ENCODE results near the gene TSHZ2. TPM values are rescaled to one million over a fixed set of nuclear protein-coding genes. Genes with fewer than 3 reads are reported as not detected.

TSHZ2 gene
- total RNA-seq, 2 experiments from 2014 or later: 8.1 to 9.2 TPM

DNA sequence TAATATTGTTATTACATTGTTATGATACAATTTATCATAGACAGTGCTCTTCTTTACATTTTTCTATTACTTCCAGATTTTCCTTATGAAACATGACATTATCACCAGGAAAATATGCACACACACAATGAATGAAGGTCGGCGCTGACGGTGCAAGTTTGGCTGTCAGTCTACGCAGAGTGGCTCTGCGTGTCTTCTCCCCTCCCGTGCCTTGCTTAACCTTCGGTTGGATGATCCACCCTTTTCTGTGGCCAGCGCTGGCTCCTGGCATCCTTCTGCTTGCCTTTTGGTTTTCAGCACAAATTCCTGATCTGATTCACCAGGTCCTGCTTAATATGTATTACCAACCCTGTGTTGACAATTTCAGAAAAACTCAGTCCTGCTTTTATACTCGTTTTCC is 157.4 kb downstream of the TSHZ2 start:
- ChIA-PET CTCF (interaction anchor here (1.0 kb wide), 1 partner anchor 24 kb away, joined by 3 read pairs; no protein-coding TSS in a partner anchor), POLR2A (no interaction called here)
- DNase-seq: no peak
- Mint-ChIP-seq H3K27ac (no peak overlapping the region), H3K4me3 (no peak overlapping the region), H3K4me1 (peaks cover 15% of the 10 kb centered on the region), H3K36me3 (ENCODE audit: low read depth) (no peaks in the 10 kb centered on the region), H3K9me3 (no peaks in the 10 kb centered on the region), H3K27me3 (peaks cover 1% of the 10 kb centered on the region)

DNA sequence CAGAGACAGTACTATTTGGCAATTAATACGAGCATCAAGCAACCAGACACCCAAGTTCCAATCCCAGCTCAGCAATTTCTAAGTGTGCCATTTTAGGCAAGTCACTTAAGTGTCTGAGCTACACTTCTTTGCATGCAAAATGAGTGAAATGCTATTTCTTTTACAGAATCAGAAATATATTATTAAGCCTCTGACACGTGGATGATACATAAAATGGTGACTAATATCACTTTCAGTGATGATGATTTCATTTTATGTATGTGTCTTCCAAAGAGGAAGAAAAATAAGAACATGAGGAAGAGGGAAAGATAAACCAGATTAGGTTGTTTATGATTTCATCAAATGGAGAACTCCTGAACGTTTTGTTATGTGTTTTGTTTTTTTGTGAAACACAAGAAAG is 158.6 kb downstream of the TSHZ2 start:
- ChIA-PET CTCF (no interaction called here), POLR2A (no interaction called here)

GRCh38 chr20:53133125-53133524 is 161.0 kb downstream of the TSHZ2 start:
- H3K36me3 Mint-ChIP-seq (ENCODE audit: low read depth): no peaks in the 10 kb centered on the region
- peaks cover 15% of the 10 kb centered on the region for H3K4me1 Mint-ChIP-seq
- DNase-seq: no peak
- H3K27ac Mint-ChIP-seq: no peak overlapping the region
- H3K27me3 Mint-ChIP-seq: peaks cover 1% of the 10 kb centered on the region
- ChIA-PET POLR2A (no interaction called here), CTCF (no interaction called here)
- no peak overlapping the region for H3K4me3 Mint-ChIP-seq
- no peaks in the 10 kb centered on the region for H3K9me3 Mint-ChIP-seq

More for the DNA sequence above, 158.6 kb downstream of the TSHZ2 start:
- H3K27ac Mint-ChIP-seq: no peak overlapping the region
- H3K9me3 Mint-ChIP-seq: no peaks in the 10 kb centered on the region
- no peak overlapping the region for H3K4me3 Mint-ChIP-seq
- H3K36me3 Mint-ChIP-seq (ENCODE audit: low read depth): no peaks in the 10 kb centered on the region
- DNase-seq: no peak
- peaks cover 1% of the 10 kb centered on the region for H3K27me3 Mint-ChIP-seq
- peaks cover 15% of the 10 kb centered on the region for H3K4me1 Mint-ChIP-seq

GRCh38 chr20:53133628-53134027 is 161.5 kb downstream of the TSHZ2 start:
- peaks cover 1% of the 10 kb centered on the region for H3K27me3 Mint-ChIP-seq

DNA sequence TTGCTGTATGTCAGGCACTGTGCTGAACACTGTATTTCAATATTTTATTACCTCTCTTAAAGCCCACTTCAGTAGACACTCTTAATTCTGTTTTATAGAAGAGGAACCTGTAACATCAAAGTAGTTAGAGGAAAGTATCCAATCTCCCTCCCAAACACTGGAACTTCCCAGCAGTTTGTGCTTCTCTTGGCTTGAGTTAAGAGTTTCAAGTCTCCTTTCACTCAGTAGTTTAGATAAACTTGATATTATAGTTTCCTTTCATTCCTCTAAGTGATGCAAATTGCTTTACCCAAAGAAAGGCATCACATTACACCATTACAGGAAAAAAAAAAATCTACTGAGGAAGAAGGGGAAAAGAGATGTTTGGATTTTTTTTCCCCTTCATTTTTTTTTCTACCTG is 164.3 kb downstream of the TSHZ2 start:
- Mint-ChIP-seq H3K4me3 (no peak overlapping the region), H3K27me3 (peaks cover 1% of the 10 kb centered on the region), H3K9me3 (no peaks in the 10 kb centered on the region), H3K36me3 (ENCODE audit: low read depth) (no peaks in the 10 kb centered on the region), H3K4me1 (peaks cover 23% of the 10 kb centered on the region), H3K27ac (no peak overlapping the region)
- ChIA-PET POLR2A (no interaction called here), CTCF (interaction anchor here (0.7 kb wide), 1 partner anchor 17 kb away, joined by 4 read pairs; no protein-coding TSS in a partner anchor)
- no peak for DNase-seq

More at GRCh38 chr20:53133628-53134027, 161.5 kb downstream of the TSHZ2 start:
- Mint-ChIP-seq H3K27ac (no peak overlapping the region), H3K36me3 (ENCODE audit: low read depth) (no peaks in the 10 kb centered on the region), H3K9me3 (no peaks in the 10 kb centered on the region), H3K4me1 (peaks cover 19% of the 10 kb centered on the region), H3K4me3 (no peak overlapping the region)
- CTCF ChIA-PET: no interaction called here
- no peak for DNase-seq
- POLR2A ChIA-PET: no interaction called here

DNA sequence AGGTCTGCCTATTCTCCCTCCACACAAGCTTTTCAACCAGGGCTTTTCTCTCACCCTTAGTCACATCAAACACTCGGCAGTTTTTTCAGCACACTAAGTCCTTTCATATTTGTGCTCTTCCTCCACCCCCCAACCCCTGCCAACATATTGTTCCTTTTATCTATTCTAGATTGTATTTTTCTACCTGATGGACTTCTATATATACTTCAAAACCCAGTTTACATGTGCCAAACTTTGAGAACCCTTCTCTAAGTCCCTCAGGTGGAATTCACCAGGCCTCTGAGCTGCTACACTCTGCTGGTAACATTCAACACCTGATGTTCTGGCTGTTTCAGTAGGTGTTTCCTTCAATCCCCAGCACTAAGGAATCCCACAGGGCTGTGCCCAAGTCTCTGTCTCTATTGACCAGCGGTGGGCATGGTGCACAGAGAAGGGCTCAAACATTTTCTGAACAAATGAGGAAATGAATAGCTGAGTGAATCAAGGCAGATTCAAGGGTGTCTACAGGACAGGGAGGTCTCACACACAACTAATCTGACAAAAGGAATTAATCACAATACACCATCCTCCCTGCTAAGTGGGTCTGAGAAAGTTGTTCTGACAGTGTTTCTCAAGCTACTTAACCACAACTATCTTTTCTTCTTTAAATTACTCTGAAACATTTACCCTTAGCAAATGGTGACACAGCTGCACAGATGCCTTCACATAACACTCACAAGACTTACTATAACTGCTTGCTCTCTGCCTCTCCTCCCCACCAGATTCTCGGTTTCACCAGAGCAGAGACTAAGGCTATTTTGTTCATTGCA is 166.5 kb downstream of the TSHZ2 start:
- peaks cover 6% of the 10 kb centered on the region for H3K9me3 Mint-ChIP-seq
- no peak overlapping the region for H3K4me3 Mint-ChIP-seq
- H3K27ac Mint-ChIP-seq: peak overlapping the region; percentile 55
- no peak for DNase-seq
- ChIA-PET POLR2A (no interaction called here), CTCF (interaction anchor here (0.6 to 2.0 kb wide), 4 partner anchors 8 to 244 kb away, joined by 3 to 9 read pairs (median 5); no protein-coding TSS in a partner anchor)
- peaks cover 2% of the 10 kb centered on the region for H3K36me3 Mint-ChIP-seq (ENCODE audit: low read depth)
- H3K4me1 Mint-ChIP-seq: peaks cover 17% of the 10 kb centered on the region
- no peaks in the 10 kb centered on the region for H3K27me3 Mint-ChIP-seq

- Mint-ChIP-seq H3K27me3 (no peaks in the 10 kb centered on the region), H3K36me3 (ENCODE audit: low read depth) (peaks cover 2% of the 10 kb centered on the region), H3K27ac (no peak overlapping the region), H3K9me3 (peaks cover 6% of the 10 kb centered on the region), H3K4me3 (no peak overlapping the region), H3K4me1 (peaks cover 26% of the 10 kb centered on the region)
- DNase-seq: no peak
- ChIA-PET POLR2A (no interaction called here), CTCF (interaction anchor here (0.6 kb wide), 1 partner anchor 68 kb away, joined by 3 read pairs; no protein-coding TSS in a partner anchor)
These were observed 169.3 kb downstream of the TSHZ2 start for GRCh38 chr20:53141201-53142050.

DNA sequence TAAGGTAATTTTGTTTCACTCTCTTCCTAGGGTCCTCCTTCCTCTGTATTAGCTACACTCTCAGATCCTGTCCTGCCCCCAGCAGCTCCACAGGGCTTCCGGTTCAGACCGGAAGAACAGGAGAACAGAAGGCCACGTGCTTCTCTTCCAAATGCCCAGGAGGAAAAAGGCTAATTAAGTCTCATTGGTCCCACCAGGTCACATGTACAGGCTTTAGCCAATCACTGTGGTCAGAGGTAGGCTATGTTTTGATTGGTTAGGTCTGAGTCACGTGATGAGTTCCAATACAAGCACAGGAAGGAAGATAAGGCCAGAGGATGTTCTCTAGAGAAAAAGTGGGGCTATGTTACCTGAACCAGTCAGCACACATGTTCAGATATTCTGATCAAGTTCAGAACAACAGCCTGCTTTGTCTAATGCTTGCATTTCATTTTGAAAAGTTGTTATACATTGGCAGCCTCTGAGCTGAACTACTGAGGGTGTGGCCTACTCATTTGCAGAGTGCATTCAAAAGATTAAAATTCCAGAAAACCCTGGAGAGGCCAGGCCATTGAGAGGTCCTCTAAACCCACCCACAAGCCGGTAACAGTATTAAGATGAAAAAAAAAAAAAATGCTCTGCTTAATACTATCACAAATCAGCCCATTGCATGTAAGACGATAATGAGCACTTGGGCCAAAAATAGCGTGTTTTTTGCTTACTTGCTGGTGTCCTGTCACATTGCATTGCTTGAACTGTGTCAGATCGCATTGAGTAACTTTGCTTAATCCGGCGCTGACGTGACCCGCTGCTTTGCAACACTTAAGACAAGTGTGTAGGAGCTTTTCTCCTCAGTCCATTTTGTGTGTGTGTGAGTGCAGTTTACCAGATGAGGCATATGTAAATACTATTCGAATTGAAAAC is 170.3 kb downstream of the TSHZ2 start:
- POLR2A ChIA-PET: no interaction called here
- H3K36me3 Mint-ChIP-seq (ENCODE audit: low read depth): peaks cover 2% of the 10 kb centered on the region
- H3K9me3 Mint-ChIP-seq: peaks cover 6% of the 10 kb centered on the region
- peaks cover 31% of the 10 kb centered on the region for H3K4me1 Mint-ChIP-seq
- no peaks in the 10 kb centered on the region for H3K27me3 Mint-ChIP-seq
- no peak overlapping the region for H3K4me3 Mint-ChIP-seq
- no peak overlapping the region for H3K27ac Mint-ChIP-seq
- DNase-seq: no peak
- CTCF ChIA-PET: no interaction called here

GRCh38 chr20:53146201-53146891 is 174.2 kb downstream of the TSHZ2 start:
- Mint-ChIP-seq H3K9me3 (peaks cover 6% of the 10 kb centered on the region), H3K4me3 (no peak overlapping the region), H3K27me3 (no peaks in the 10 kb centered on the region), H3K36me3 (ENCODE audit: low read depth) (peaks cover 2% of the 10 kb centered on the region), H3K27ac (no peak overlapping the region), H3K4me1 (peaks cover 34% of the 10 kb centered on the region)
- ChIA-PET POLR2A (interaction anchor here (0.9 kb wide), 1 partner anchor 8 kb away, joined by 3 read pairs; no protein-coding TSS in a partner anchor), CTCF (interaction anchor here (0.8 to 1.6 kb wide), 5 partner anchors 8 to 68 kb away, joined by 3 to 9 read pairs (median 4); no protein-coding TSS in a partner anchor)
- DNase-seq: no peak

DNA sequence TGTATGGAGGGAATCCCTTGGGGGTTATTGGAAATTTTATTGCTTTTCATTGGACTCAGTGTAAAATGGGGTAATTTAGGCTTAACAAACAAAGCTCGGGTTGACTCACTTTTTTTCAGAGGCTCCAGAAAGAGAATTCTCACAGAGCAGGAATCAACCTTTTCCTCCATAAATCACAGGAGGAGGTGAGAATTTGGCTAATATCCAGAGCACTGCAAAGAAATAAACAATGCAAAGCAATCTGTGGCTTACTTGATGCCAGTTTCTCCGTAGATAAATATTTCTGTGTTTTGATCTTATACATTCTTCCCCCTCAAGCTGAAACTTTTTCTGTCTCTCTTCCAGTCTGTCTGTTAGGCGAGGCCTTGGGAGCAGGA is 176.6 kb downstream of the TSHZ2 start:
- ChIA-PET CTCF (interaction anchor here (0.5 to 1.2 kb wide), 3 partner anchors 8 to 771 kb away, joined by 3 to 6 read pairs (median 4); no protein-coding TSS in a partner anchor), POLR2A (no interaction called here)
- no peaks in the 10 kb centered on the region for H3K9me3 Mint-ChIP-seq
- no peaks in the 10 kb centered on the region for H3K36me3 Mint-ChIP-seq (ENCODE audit: low read depth)
- H3K4me1 Mint-ChIP-seq: peaks cover 26% of the 10 kb centered on the region
- no peak overlapping the region for H3K4me3 Mint-ChIP-seq
- no peaks in the 10 kb centered on the region for H3K27me3 Mint-ChIP-seq
- peak overlapping the region; percentile 61 for H3K27ac Mint-ChIP-seq
- DNase-seq: no peak

DNA sequence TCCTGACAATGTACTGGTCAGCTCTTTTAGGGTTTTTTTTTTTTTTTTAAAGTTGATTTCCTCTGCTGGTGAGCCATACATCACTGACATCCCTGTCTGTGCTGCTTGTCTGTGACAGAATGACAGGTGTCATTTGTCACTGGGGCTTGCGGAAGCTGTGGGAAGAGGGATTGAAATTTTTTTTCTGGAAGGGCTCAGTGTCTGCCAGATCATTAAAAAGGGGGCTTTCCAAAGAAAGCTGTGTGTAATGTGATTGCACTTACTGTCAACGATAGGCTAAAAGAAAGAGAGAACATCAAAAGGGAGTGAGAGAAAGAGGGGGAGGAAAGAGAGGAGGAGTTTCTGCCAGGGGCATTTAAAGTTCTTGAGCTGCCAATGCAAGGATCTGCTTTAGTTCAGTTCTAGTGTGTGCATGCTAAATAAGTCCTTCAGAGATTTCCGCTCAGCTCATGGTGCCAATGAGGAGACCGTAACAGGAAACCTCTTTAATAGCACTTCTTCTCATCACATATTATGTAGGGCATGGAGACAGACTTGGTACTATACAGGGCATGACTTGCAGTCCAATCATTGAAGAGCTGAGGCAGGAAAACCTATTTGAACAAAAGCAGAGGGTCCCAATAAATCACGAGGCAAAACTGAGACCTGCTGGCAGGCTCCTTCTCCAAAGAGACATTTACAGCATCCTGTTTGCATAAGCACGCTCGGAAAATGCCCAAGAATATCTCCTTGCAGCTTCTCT is 177.2 kb downstream of the TSHZ2 start:
- no peaks in the 10 kb centered on the region for H3K36me3 Mint-ChIP-seq (ENCODE audit: low read depth)
- H3K4me1 Mint-ChIP-seq: peaks cover 27% of the 10 kb centered on the region
- no peaks in the 10 kb centered on the region for H3K27me3 Mint-ChIP-seq
- ChIA-PET CTCF (interaction anchor here (0.6 to 1.2 kb wide), 2 partner anchors 9 to 770 kb away, joined by 4 to 6 read pairs; no protein-coding TSS in a partner anchor), POLR2A (no interaction called here)
- peak overlapping the region; percentile 61 for H3K27ac Mint-ChIP-seq
- H3K4me3 Mint-ChIP-seq: no peak overlapping the region
- no peak for DNase-seq
- H3K9me3 Mint-ChIP-seq: no peaks in the 10 kb centered on the region
